Endothelial cell of umbilical vein (primary cell): Measurements from ENCODE around the gene SCAI. TPM values are rescaled to one million over a fixed set of nuclear protein-coding genes. Genes with fewer than 3 reads are reported as not detected.

Experiments used
- BruUV-seq: library from RNA; stranded (reverse); fragments of 400-500 nt; replicated peaks from 2 replicates; lab custom pipeline; 2021; lab: Mats Ljungman, UMichigan
- CTCF ChIA-PET: fragments of 300-600, 350-600 bp; sonication (Branson Sonifier 250); formaldehyde crosslinking; loops from one replicate; lab custom pipeline; 2021; ENCODE audit warnings: antibody characterized with exemption, inconsistent platforms; lab: Charles Lee
- POLR2A ChIA-PET: fragments of 300-600, 350-600 bp; sonication (Branson Sonifier 250); formaldehyde crosslinking; loops from one replicate; lab custom pipeline; 2021; ENCODE audit warnings: antibody characterized with exemption, inconsistent platforms; lab: Charles Lee
- DNase-seq: peaks from one replicate; pipeline ENCODE4 v3.0.0-alpha.2; 2011; ENCODE audit warnings: low read depth, low spot score
- FAIRE-seq: peaks from 2 replicates; lab custom pipeline; 2011; peaks lifted over from hg19 to GRCh38; lab: Jason Lieb, UNC
- H2AFZ ChIP-seq: 2 replicates; pipeline ENCODE4 v1.6.0; 2012; ENCODE audit warnings: low read depth, low read length, control low read depth, inconsistent platforms
- H3K27ac ChIP-seq: 2 replicates; pipeline ENCODE4 v1.5.1; 2011; ENCODE audit warnings: low read depth, mild to moderate bottlenecking, control low read depth, low read length, moderate library complexity; ENCODE audit not compliant: insufficient read depth
- H3K27me3 ChIP-seq, 2 experiments: 2 replicates each; pipeline versions ENCODE4 v1.6.0 to v1.6.1; 2011; ENCODE audit warnings: low read length in 2 of 2, mixed read lengths in 1 of 2; ENCODE audit not compliant: control insufficient read depth in 2 of 2, insufficient read depth in 2 of 2
- H3K36me3 ChIP-seq, 2 experiments: 2 replicates in 1 of 2; 3 replicates in 1 of 2; pipeline ENCODE4 v1.5.1; 2011; ENCODE audit warnings: low read length in 2 of 2, mild to moderate bottlenecking in 1 of 2, moderate library complexity in 1 of 2; ENCODE audit not compliant: control insufficient read depth in 2 of 2, insufficient read depth in 2 of 2; ENCODE audit errors: extremely low read depth in 1 of 2
- H3K4me1 ChIP-seq: 3 replicates; pipeline ENCODE4 v1.5.1; 2011; ENCODE audit warnings: mild to moderate bottlenecking, low read length; ENCODE audit not compliant: control insufficient read depth, insufficient read depth; ENCODE audit errors: extremely low read depth
- H3K4me2 ChIP-seq: 2 replicates; pipeline ENCODE4 v1.6.1; 2011; ENCODE audit warnings: low read length, control low read depth, mixed read lengths; ENCODE audit not compliant: insufficient read depth
- H3K4me3 ChIP-seq, 3 experiments: fragments of 200-600 bp in 1 of 3; sonication (generic), shearing (Covaris generic) in 1 of 3; replicated peaks in 1 of 3; 2 replicates each; pipeline ENCODE4 v1.5.1; 2011 to 2016; ENCODE audit warnings: control low read depth in 3 of 3, low read length in 3 of 3, mild to moderate bottlenecking in 2 of 3, inconsistent platforms in 1 of 3, low read depth in 1 of 3, moderate library complexity in 1 of 3; ENCODE audit not compliant: insufficient read depth in 1 of 3
- H3K79me2 ChIP-seq: 2 replicates; pipeline ENCODE4 v1.6.0; 2012; ENCODE audit warnings: low read length, inconsistent platforms; ENCODE audit not compliant: control insufficient read depth, insufficient read depth
- H3K9ac ChIP-seq: replicated peaks from 2 replicates; pipeline ENCODE3; 2011; ENCODE audit warnings: low read length, control low read depth; ENCODE audit not compliant: insufficient read depth; ENCODE audit errors: extremely low read depth
- H3K9me1 ChIP-seq: replicated peaks from 3 replicates; pipeline ENCODE4 v1.6.0; 2011; ENCODE audit warnings: mild to moderate bottlenecking, low read length; ENCODE audit not compliant: control insufficient read depth, insufficient read depth; ENCODE audit errors: extremely low read depth
- H3K9me3 ChIP-seq: replicated peaks from 2 replicates; pipeline ENCODE4 v1.5.1; 2012; ENCODE audit warnings: low read length, inconsistent platforms; ENCODE audit not compliant: control insufficient read depth, insufficient read depth
- H4K20me1 ChIP-seq: replicated peaks from 2 replicates; pipeline ENCODE3; 2011; ENCODE audit warnings: mild to moderate bottlenecking, low read length; ENCODE audit not compliant: control insufficient read depth, insufficient read depth; ENCODE audit errors: extremely low read depth
- CTCF ChIP-seq, 2 donors: IDR thresholded peaks; 1 replicate in 1 of 2; 2 replicates in 1 of 2; pipeline ENCODE4 v1.5.1; 2011; ENCODE audit warnings: low read length in 2 of 2, mild to moderate bottlenecking in 2 of 2, moderate library complexity in 2 of 2, control low read depth in 1 of 2, inconsistent platforms in 1 of 2, low read depth in 1 of 2; ENCODE audit not compliant: insufficient read depth in 1 of 2; ENCODE audit errors: extremely low read depth in 1 of 2
- FOS ChIP-seq: IDR thresholded peaks from 2 replicates; pipeline ENCODE4 v1.6.1; 2011; ENCODE audit warnings: mild to moderate bottlenecking, low read length, moderate library complexity, borderline replicate concordance; ENCODE audit not compliant: insufficient read depth
- GATA2 ChIP-seq: IDR thresholded peaks from 2 replicates; pipeline ENCODE4 v1.7.0; 2011; ENCODE audit warnings: low read depth, mild to moderate bottlenecking, moderate library complexity, mixed read lengths, low read length; ENCODE audit not compliant: insufficient read length, insufficient read depth
- MYC ChIP-seq: IDR thresholded peaks from one replicate; pipeline ENCODE4 v1.6.1; 2011; ENCODE audit warnings: mild to moderate bottlenecking, low read depth, low read length
- POLR2AphosphoS5 ChIP-seq: IDR thresholded peaks from 2 replicates; pipeline ENCODE4 v1.6.1; 2012; ENCODE audit warnings: low read depth, mild to moderate bottlenecking, control low read depth, low read length, moderate library complexity; ENCODE audit not compliant: insufficient read depth
- dilution Hi-C: fragments of 300-500 bp; cut with MboI; formaldehyde crosslinking; loops from one replicate; pipeline ENCODE4 v1.15.0; 2019; ENCODE audit warnings: low sequenced_read_pairs; ENCODE audit not compliant: extremely low pct_ligation_motif_present
- intact Hi-C: fragments of 100-400 bp; cut with micrococcal nuclease; formaldehyde crosslinking; loops from one replicate; pipeline ENCODE4 v1.10.0; 2022
- polyA plus RNA-seq, 4 experiments: library from polyadenylated mRNA; depleted of rRNA in 3 of 4; stranded (reverse) in 3 of 4; unstranded in 1 of 4; fragments of >200 nt; gene quantifications; 2 replicates each; pipeline versions ENCODE4 v1.2.1 to v1.2.3, GENCODE V29; 2011 to 2012; ENCODE audit warnings: missing spikeins in 1 of 4
- total RNA-seq: library from RNA; stranded (reverse); gene quantifications from 2 replicates; pipeline ENCODE4 v1.2.3, GENCODE V29; 2021

Gene SCAI
- total and polyA plus RNA-seq, 2 donors (not counting 3 experiments of a cell fraction or from before 2014, with no cell fraction given): 2.0 to 9.3 TPM

DNA sequence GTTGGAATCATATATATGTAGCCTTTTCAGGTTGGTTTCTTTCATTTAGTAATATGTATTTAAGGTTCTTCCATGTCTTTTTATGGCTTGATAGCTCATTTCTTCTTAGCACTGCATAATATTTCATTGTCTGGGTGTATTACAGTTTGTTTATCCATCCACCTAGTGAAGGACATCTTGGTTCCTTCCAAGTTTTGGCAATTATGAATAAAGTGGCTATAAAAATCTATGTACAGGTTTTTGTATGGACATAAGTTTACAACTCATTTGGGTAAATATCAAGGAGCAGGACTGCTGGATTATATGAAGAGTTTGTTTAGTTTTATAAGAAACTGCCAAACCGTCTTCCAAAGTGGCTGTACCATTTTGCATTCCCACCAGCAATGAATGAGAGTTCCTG, 34.6 kb upstream of the SCAI start:
- Histone ChIP-seq H2AFZ (no peak overlapping the region), H4K20me1 (peaks cover 2% of the 10 kb centered on the region), H3K9ac (no peak overlapping the region), H3K27me3 (no peaks in the 10 kb centered on the region), H3K4me2 (no peak overlapping the region), H3K27ac (no peak overlapping the region), H3K9me3 (no peaks in the 10 kb centered on the region), H3K4me3 (no peak overlapping the region), H3K79me2 (peaks cover 81% of the 10 kb centered on the region), H3K4me1 (peaks cover 6% of the 10 kb centered on the region), H3K36me3 (no peaks in the 10 kb centered on the region), H3K9me1 (no peaks in the 10 kb centered on the region)
- dilution Hi-C loops: no loop called here
- no peak for TF ChIP-seq POLR2AphosphoS5
- CTCF ChIA-PET: no interaction called here
- BruUV-seq: no TSS peak
- FAIRE-seq (no peak), DNase-seq (no peak)
- intact Hi-C loops: no loop called here
- POLR2A ChIA-PET: no interaction called here

DNA sequence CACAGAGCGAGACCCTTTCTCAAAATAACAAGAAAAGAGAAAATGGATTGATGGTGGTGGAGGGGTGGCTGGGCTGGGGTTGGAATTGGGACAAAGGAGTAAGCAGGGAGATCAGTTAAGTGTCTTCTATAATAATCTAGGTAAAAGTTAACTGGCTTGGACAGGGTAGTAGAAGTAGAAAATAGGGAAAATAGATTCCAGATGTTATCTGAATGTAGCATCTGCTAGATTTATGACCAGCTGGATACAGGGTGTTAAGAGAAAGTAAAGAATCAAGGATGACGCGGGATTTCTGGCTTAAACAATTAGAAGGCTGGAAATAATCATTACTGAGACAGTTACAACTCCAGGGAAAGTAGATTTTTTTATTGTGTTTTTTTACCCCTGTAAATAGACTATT, 33.3 kb upstream of the SCAI start:
- FAIRE-seq (no peak), DNase-seq (no peak)
- Histone ChIP-seq H3K36me3 (no peaks in the 10 kb centered on the region), H2AFZ (no peak overlapping the region), H3K27me3 (no peaks in the 10 kb centered on the region), H3K27ac (no peak overlapping the region), H3K79me2 (peaks cover 79% of the 10 kb centered on the region), H3K4me3 (no peak overlapping the region), H3K9me1 (no peaks in the 10 kb centered on the region), H4K20me1 (no peaks in the 10 kb centered on the region), H3K9me3 (no peaks in the 10 kb centered on the region), H3K4me2 (no peak overlapping the region), H3K4me1 (peaks cover 10% of the 10 kb centered on the region), H3K9ac (no peak overlapping the region)
- CTCF ChIA-PET: no interaction called here
- TF ChIP-seq FOS: no peak
- TF ChIP-seq MYC: no peak
- no peak for TF ChIP-seq GATA2
- TF ChIP-seq CTCF (IDR thresholded peaks at IDR 0.05; ENCODE audit: extremely low read depth in 1 of 2, insufficient read depth in 1 of 2, low read depth in 1 of 2, low read length in 2 of 2): no peak
- intact Hi-C loops: no loop called here
- POLR2A ChIA-PET: no interaction called here
- dilution Hi-C loops: no loop called here
- BruUV-seq: no TSS peak
